ENCODE measurements around the gene CERS1. TPM values are rescaled to one million over a fixed set of nuclear protein-coding genes. Genes with fewer than 3 reads are reported as not detected.
A peak's percentile ranks its signal among the peaks of the same experiment; 100 is the strongest.

The CERS1 gene
- total RNA-seq, 6 experiments from 2014 or later = not detected

GRCh38 chr19:18832306-18833140, 63.4 kb downstream of the CERS1 start:
- WGBS (ENCODE audit: insufficient coverage, low coverage, low lambda C conversion rate, missing lambda C conversion rate) = 0% methylated on average over 6 of the region's 69 CpGs
- peak overlapping the region; percentile 74 to 91 (median 78) for H3K4me3 ChIP-seq
- H3K27ac ChIP-seq = peak overlapping the region; percentile 84 to 92 (median 89)
- peak; percentile 29 to 53 (median 36) for ATAC-seq
- H3K36me3 ChIP-seq = peaks cover 0 to 5% (median 0%) of the 10 kb centered on the region in 4 donors
- H3K9me3 ChIP-seq = no peaks in the 10 kb centered on the region
- intact Hi-C loops (cut with DNase I) = no loop called here
- peaks cover 0 to 41% (median 10%) of the 10 kb centered on the region in 4 donors for H3K4me1 ChIP-seq
- peak in 2 of 3 donors; percentile 46 to 56 for DNase-seq
- TF ChIP-seq POLR2A (IDR thresholded peaks at IDR 0.05) (no peak), CTCF (IDR thresholded peaks at IDR 0.05) (peak in 1 of 4 donors; percentile 16)
- H3K27me3 ChIP-seq = no peaks in the 10 kb centered on the region

GRCh38 chr19:18831524-18832305, 64.2 kb downstream of the CERS1 start, which contains the start of gene UPF1:
Gene UPF1 (plus strand): TSS chr19:18831959. CDS start chr19:18832210, 251 bp downstream.
- peaks cover 0 to 34% (median 10%) of the 10 kb centered on the region in 4 donors for H3K4me1 ChIP-seq
- H3K36me3 ChIP-seq = peaks cover 0 to 5% (median 0%) of the 10 kb centered on the region in 4 donors
- peak; percentile 97 to 98 (median 98) for DNase-seq
- H3K4me3 ChIP-seq = peak within 1 kb of the TSS; percentile 74 to 91 (median 78)
- H3K9me3 ChIP-seq = no peaks in the 10 kb centered on the region
- peak within 1 kb of the TSS; percentile 84 to 92 (median 89) for H3K27ac ChIP-seq
- H3K27me3 ChIP-seq = no peaks in the 10 kb centered on the region
- peak in 1 of 4 donors; percentile 22 for TF ChIP-seq CTCF (IDR thresholded peaks at IDR 0.05)
- TF ChIP-seq POLR2A (IDR thresholded peaks at IDR 0.05) = peak; percentile 83
- ATAC-seq = peak; percentile 86 to 88 (median 87)
- WGBS (ENCODE audit: insufficient coverage, low coverage, low lambda C conversion rate, missing lambda C conversion rate) = 0% methylated on average over 25 of the region's 96 CpGs
- intact Hi-C loops (cut with DNase I) = no loop called here

- Histone ChIP-seq H3K4me3 (no peak overlapping the region), H3K27me3 (no peaks in the 10 kb centered on the region), H3K4me1 (peaks cover 0 to 23% (median 10%) of the 10 kb centered on the region in 4 donors), H3K27ac (no peak overlapping the region), H3K36me3 (peaks cover 0 to 4% (median 0%) of the 10 kb centered on the region in 4 donors), H3K9me3 (no peaks in the 10 kb centered on the region)
- ATAC-seq = no peak
- intact Hi-C loops (cut with DNase I) = no loop called here
- no peak for TF ChIP-seq POLR2A (IDR thresholded peaks at IDR 0.05)
- TF ChIP-seq CTCF (IDR thresholded peaks at IDR 0.05) = no peak
- WGBS (ENCODE audit: insufficient coverage, low coverage, low lambda C conversion rate, missing lambda C conversion rate) = 82% methylated on average over 2 of the region's 2 CpGs
- DNase-seq = no peak
Observed at GRCh38 chr19:18830488-18830887, 65.5 kb downstream of the CERS1 start.

GRCh38 chr19:18828786-18829185, 67.2 kb downstream of the CERS1 start:
- H3K36me3 ChIP-seq = no peaks in the 10 kb centered on the region
- intact Hi-C loops (cut with DNase I) = no loop called here
- H3K27ac ChIP-seq = no peak overlapping the region
- ATAC-seq (no peak), DNase-seq (no peak)
- no peak for TF ChIP-seq POLR2A (IDR thresholded peaks at IDR 0.05)
- TF ChIP-seq CTCF (IDR thresholded peaks at IDR 0.05) = no peak
- H3K4me1 ChIP-seq = peaks cover 0 to 6% (median 2%) of the 10 kb centered on the region in 4 donors
- no peaks in the 10 kb centered on the region for H3K9me3 ChIP-seq
- no peak overlapping the region for H3K4me3 ChIP-seq
- 41% methylated on average over 6 of the region's 6 CpGs for WGBS (ENCODE audit: insufficient coverage, low coverage, low lambda C conversion rate, missing lambda C conversion rate)
- H3K27me3 ChIP-seq = no peaks in the 10 kb centered on the region

Other genes starting within 250 kb of the CERS1 start
- gene CRTC1, start 212.5 kb downstream of the CERS1 start, total RNA-seq = 1 to 10 TPM; 1.7 to 7.2 (median 4.9) TPM
- under 1 TPM in 2 of 6 experiments, not detected in 4; 0.11 to 0.31 TPM for gene COMP, start 104.9 kb downstream of the CERS1 start, total RNA-seq
- 10 to 100 TPM; 34.0 to 61.0 (median 41.3) TPM for gene UPF1, start 64.2 kb downstream of the CERS1 start, total RNA-seq
- gene COPE, start 23.2 kb upstream of the CERS1 start, total RNA-seq = 100 to 1,000 TPM in 3 of 6 experiments, 10 to 100 TPM in 3; 67.4 to 240 (median 97.1) TPM
- 10 to 100 TPM; 15.8 to 37.9 (median 18.5) TPM for gene DDX49, start 23.6 kb upstream of the CERS1 start, total RNA-seq
- 1 to 10 TPM; 2.3 to 4.7 (median 3.2) TPM for gene HOMER3, start 45.1 kb upstream of the CERS1 start, total RNA-seq
- gene SUGP2, start 137.4 kb upstream of the CERS1 start, total RNA-seq = 10 to 100 TPM; 17.4 to 36.4 (median 30.0) TPM
- gene ARMC6, start 137.4 kb upstream of the CERS1 start, total RNA-seq = 10 to 100 TPM; 19.3 to 64.8 (median 41.4) TPM
- 10 to 100 TPM; 20.7 to 80.7 (median 69.7) TPM for gene SLC25A42, start 167.8 kb upstream of the CERS1 start, total RNA-seq
- 10 to 100 TPM; 20.2 to 29.4 (median 22.2) TPM for gene TMEM161A, start 242.3 kb upstream of the CERS1 start, total RNA-seq

Data from right lobe of liver (tissue), 6 donors.